ENCODE results near the gene TRMT13. TPM values are rescaled to one million over a fixed set of nuclear protein-coding genes. Genes with fewer than 3 reads are reported as not detected.
"Not testable (repeated sequence)": the region's sequence is repeated elsewhere in the genome, so short reads cannot be mapped to it uniquely, and the experiment has no call there.

Gene TRMT13
- total RNA-seq, 1 experiment from 2014 or later: 12.2 TPM

DNA sequence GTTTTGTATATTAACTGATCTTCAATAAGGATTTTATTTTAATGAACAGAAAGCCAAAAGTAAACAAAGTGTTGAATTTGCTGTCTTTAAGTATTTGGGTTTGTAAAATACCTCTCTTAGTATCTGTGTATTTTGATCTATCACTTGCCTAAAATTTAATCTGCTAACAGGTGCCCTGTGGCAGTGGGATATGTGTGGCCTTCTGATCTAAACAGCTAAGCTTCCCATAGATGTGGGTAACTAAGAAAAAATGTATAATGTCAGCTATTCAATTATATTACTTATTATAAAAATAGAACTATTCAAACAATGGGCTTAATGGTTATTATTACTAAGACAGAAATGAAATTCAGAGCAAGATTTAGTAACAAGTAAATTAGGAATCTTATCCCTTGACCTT lies 29.9 kb downstream of the TRMT13 start:
- DNase-seq (ENCODE audit: low read depth): no peak

GRCh38 chr1:100164216-100164615 lies 31.3 kb downstream of the TRMT13 start:
- DNase-seq (ENCODE audit: low read depth): no peak

- no peak for DNase-seq (ENCODE audit: low read depth)
These were observed 31.7 kb downstream of the TRMT13 start for GRCh38 chr1:100164702-100165101.

GRCh38 chr1:100168051-100168450 lies 35.1 kb downstream of the TRMT13 start:
- DNase-seq (ENCODE audit: low read depth): no peak

- no peak for DNase-seq (ENCODE audit: low read depth)
These were observed 44.5 kb downstream of the TRMT13 start for GRCh38 chr1:100177295-100178041.

GRCh38 chr1:100178091-100178490 lies 45.1 kb downstream of the TRMT13 start, which contains the start of gene LRRC39:
Gene LRRC39 (minus strand): TSS chr1:100178256. CDS start chr1:100168516, 9,740 bp downstream.
- DNase-seq (ENCODE audit: low read depth): no peak

- no peak for DNase-seq (ENCODE audit: low read depth)
These were observed 50.4 kb downstream of the TRMT13 start for GRCh38 chr1:100183370-100183769.

- DNase-seq (ENCODE audit: low read depth): no peak
These were observed 51.6 kb downstream of the TRMT13 start for GRCh38 chr1:100184536-100184935.

DNA sequence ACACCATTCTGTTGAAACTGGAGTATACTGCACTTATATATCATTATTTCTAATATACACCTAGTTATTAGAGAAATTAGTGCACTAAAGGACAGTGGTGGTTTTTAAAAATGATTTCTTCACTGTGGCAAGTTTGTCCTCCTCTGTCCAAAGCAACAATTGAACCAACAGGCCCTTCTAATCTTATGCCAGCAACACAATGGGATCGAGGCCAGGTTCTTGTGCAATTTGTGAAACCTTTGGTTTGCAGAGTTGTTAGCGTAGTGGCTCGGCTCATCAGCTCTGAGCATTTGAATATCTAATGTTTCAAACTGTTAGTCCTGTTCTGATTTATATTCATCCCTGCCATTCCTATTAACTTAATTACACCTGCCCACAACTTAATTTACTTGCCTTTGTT lies 54.9 kb downstream of the TRMT13 start:
- DNase-seq (ENCODE audit: low read depth): peak; percentile 20

DNA sequence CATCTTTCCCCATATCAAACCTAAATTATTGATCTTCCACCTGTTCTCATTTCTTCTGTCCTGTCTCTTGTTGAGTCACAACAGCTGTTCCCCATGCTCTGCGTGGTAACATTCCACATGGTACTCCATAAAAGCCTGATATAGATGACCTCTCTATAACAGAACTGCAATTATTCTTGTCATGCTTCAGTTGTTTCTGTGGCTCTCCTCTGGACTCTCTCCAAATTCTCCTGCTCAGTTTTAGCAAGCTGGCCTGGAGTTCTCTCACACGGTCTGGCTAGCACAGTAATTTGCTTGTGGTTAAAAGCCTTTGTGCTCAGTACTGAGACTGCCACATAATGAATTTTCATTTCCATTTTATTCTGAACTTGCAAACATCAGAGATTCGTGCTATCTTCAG lies 55.7 kb downstream of the TRMT13 start:
- peak; percentile 97 for DNase-seq (ENCODE audit: low read depth)

DNA sequence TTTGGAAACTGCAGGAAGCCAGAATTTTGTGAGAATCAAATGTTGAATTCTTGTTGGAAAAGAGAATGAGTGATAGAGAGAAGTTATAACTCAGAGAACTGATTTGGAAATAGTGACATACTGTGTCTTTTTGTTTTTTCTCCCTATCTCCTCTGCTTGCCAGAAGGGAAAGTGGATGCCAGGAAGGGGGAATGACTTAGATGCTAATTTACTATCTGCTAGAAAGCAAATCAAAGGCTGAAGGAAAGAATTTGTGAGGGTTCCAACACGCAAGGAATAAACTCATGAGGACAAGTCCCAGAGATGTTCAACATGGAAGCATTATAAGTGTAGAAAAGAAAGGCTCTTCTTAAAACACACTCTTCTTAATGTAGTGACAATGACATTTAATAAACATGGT lies 65.6 kb downstream of the TRMT13 start:
- DNase-seq (ENCODE audit: low read depth): no peak

- DNase-seq (ENCODE audit: low read depth): not testable (repeated sequence)
These were observed 67.1 kb downstream of the TRMT13 start for GRCh38 chr1:100200060-100200459.

Other genes with a start within 250 kb of the TRMT13 start
- 35.6 and 36.0 TPM in 2 replicates for gene SLC35A3, start 163.2 kb upstream of the TRMT13 start, total RNA-seq (2014; rRNA removed; shearing (Covaris generic))
- gene SASS6, start 233 bp upstream of the TRMT13 start, total RNA-seq (2014; rRNA removed; shearing (Covaris generic)): 9.4 and 10.1 TPM in 2 replicates
- gene LRRC39, start 45.1 kb downstream of the TRMT13 start, total RNA-seq (2014; rRNA removed; shearing (Covaris generic)): 0.07 and 0.20 TPM in 2 replicates
- 3.8 and 6.6 TPM in 2 replicates for gene DBT, start 116.7 kb downstream of the TRMT13 start, total RNA-seq (2014; rRNA removed; shearing (Covaris generic))
- 45.5 and 52.7 TPM in 2 replicates for gene RTCA, start 133.1 kb downstream of the TRMT13 start, total RNA-seq (2014; rRNA removed; shearing (Covaris generic))
- gene CDC14A, start 219.3 kb downstream of the TRMT13 start, total RNA-seq (2014; rRNA removed; shearing (Covaris generic)): 1.8 and 5.2 TPM in 2 replicates